HG03095 (cell line): Measurements from ENCODE around the gene HAT1.

Experiments used
- ATAC-seq: cut with Tn5 transposase; IDR thresholded peaks from one replicate; pipeline ENCODE4 v1.9.1; 2021; ENCODE audit warnings: moderate library complexity; ENCODE audit not compliant: unreplicated experiment

HAT1 gene

GRCh38 chr2:172021955-172022354 lies 99.7 kb downstream of the HAT1 start:
- no peak for ATAC-seq

GRCh38 chr2:172031536-172031935 lies 109.3 kb downstream of the HAT1 start:
- ATAC-seq = no peak
